Measurements from ENCODE around the gene CLASP1. TPM values are rescaled to one million over a fixed set of nuclear protein-coding genes. Genes with fewer than 3 reads are reported as not detected.
"Not testable (repeated sequence)": the region's sequence is repeated elsewhere in the genome, so short reads cannot be mapped to it uniquely, and the experiment has no call there.

CLASP1 gene
- total and polyA plus RNA-seq, 8 donors, result 5.7 to 188 (median 20.8) TPM

- 70 to 89% (median 88%) methylated on average over 1 of the region's 1 CpG for WGBS, 5 donors
- H3K27ac ChIP-seq, result no peak overlapping the region
- H3K4me1 ChIP-seq, result peaks cover 0 to 55% (median 12%) of the 10 kb centered on the region in 4 donors
- no peaks in the 10 kb centered on the region for H3K9me3 ChIP-seq
- H3K27me3 ChIP-seq, result no peaks in the 10 kb centered on the region
- H3K4me3 ChIP-seq, result no peak overlapping the region
- H3K36me3 ChIP-seq, result peaks cover 0 to 8% (median 4%) of the 10 kb centered on the region in 4 donors
- no peak for TF ChIP-seq EP300 (IDR thresholded peaks at IDR 0.05)
- no peak for TF ChIP-seq POLR2A (IDR thresholded peaks at IDR 0.05)
- no peak for TF ChIP-seq CTCF (IDR thresholded peaks at IDR 0.05)
- TF ChIP-seq POLR2AphosphoS5 (IDR thresholded peaks at IDR 0.05), result no peak
- intact Hi-C loops (cut with DNase I; ENCODE audit: low total_unique reads), result no loop called here
- DNase-seq, result no peak
These were observed 37.2 kb downstream of the CLASP1 start for GRCh38 chr2:121611730-121612705.

GRCh38 chr2:121611048-121611649 lies 38.1 kb downstream of the CLASP1 start:
- H3K4me3 ChIP-seq; H3K27me3 ChIP-seq; intact Hi-C loops (cut with DNase I; ENCODE audit: low total_unique reads); H3K36me3 ChIP-seq; H3K9me3 ChIP-seq; DNase-seq; H3K27ac ChIP-seq: not testable (repeated sequence)
- H3K4me1 ChIP-seq, result peaks cover 0 to 55% (median 10%) of the 10 kb centered on the region in 4 donors
- WGBS, 5 donors, result 65 to 89% (median 85%) methylated on average over 2 of the region's 2 CpGs

DNA sequence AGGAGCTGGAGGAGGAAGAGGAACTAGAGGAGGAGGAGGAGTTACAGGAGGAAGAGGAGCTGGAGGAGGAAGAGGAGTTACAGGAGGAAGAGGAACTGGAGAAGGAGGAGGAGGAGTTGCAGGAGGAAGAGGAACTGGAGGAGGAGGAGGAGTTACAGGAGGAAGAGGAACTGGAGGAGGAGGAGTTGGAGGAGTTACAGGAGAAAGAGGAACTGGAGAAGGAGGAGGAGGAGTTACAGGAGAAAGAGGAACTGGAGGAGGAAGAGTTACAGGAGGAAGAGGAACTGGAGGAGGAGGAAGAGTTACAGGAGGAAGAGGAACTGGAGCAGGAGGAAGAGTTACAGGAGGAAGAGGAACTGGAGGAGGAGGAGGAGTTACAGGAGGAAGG lies 38.8 kb downstream of the CLASP1 start:
- H3K27me3 ChIP-seq; H3K4me3 ChIP-seq; DNase-seq; H3K9me3 ChIP-seq; intact Hi-C loops (cut with DNase I; ENCODE audit: low total_unique reads): not testable (repeated sequence)
- Histone ChIP-seq H3K4me1 (peaks cover 0 to 55% (median 12%) of the 10 kb centered on the region in 4 donors), H3K36me3 (peaks cover 0 to 13% (median 10%) of the 10 kb centered on the region in 4 donors), H3K27ac (peak overlapping the region in 1 of 5 donors; percentile 14)

- WGBS, 5 donors, result 62 to 66% (median 63%) methylated on average over 3 of the region's 3 CpGs
- DNase-seq, result no peak
- intact Hi-C loops (cut with DNase I; ENCODE audit: low total_unique reads), result no loop called here
- TF ChIP-seq CTCF (IDR thresholded peaks at IDR 0.05), result no peak
- Histone ChIP-seq H3K4me1 (peaks cover 0 to 59% (median 11%) of the 10 kb centered on the region in 4 donors), H3K27me3 (no peaks in the 10 kb centered on the region), H3K4me3 (no peak overlapping the region), H3K9me3 (no peaks in the 10 kb centered on the region), H3K27ac (no peak overlapping the region), H3K36me3 (peaks cover 0 to 21% (median 17%) of the 10 kb centered on the region in 4 donors)
These were observed 40.3 kb downstream of the CLASP1 start for GRCh38 chr2:121608967-121609366.

GRCh38 chr2:121608367-121608766 lies 40.9 kb downstream of the CLASP1 start:
- no peak for DNase-seq
- no peaks in the 10 kb centered on the region for H3K9me3 ChIP-seq
- H3K27me3 ChIP-seq, result no peaks in the 10 kb centered on the region
- H3K27ac ChIP-seq, result no peak overlapping the region
- 68 to 93% (median 86%) methylated on average over 4 of the region's 4 CpGs for WGBS, 5 donors
- intact Hi-C loops (cut with DNase I; ENCODE audit: low total_unique reads), result no loop called here
- TF ChIP-seq POLR2AphosphoS5 (IDR thresholded peaks at IDR 0.05) (no peak), EP300 (IDR thresholded peaks at IDR 0.05) (no peak), CTCF (IDR thresholded peaks at IDR 0.05) (no peak), POLR2A (IDR thresholded peaks at IDR 0.05) (no peak)
- no peak overlapping the region for H3K4me3 ChIP-seq
- peaks cover 0 to 21% (median 19%) of the 10 kb centered on the region in 4 donors for H3K36me3 ChIP-seq
- peaks cover 0 to 53% (median 10%) of the 10 kb centered on the region in 4 donors for H3K4me1 ChIP-seq

Measured in stomach (tissue), 9 donors.